Naive B cell (primary cell): ENCODE data around the gene CHRM2. TPM values are rescaled to one million over a fixed set of nuclear protein-coding genes. Genes with fewer than 3 reads are reported as not detected.

Source experiments
- ATAC-seq, 2 donors: fragments of 150-1000 bp; cut with Tn5 transposase; 2 replicates each; pipeline ENCODE4 v1.10.0; 2021; ENCODE audit warnings: low read depth in 2 of 2, mild to moderate bottlenecking in 2 of 2, moderate library complexity in 2 of 2
- DNase-seq: peaks from one replicate; pipeline ENCODE4 v3.0.0; 2022
- H3K27ac Mint-ChIP-seq, 6 donors: one replicate each; pipeline ENCODE4 v1.8.0; 2020 to 2022; ENCODE audit warnings: mild to moderate bottlenecking in 6 of 6, mixed read lengths in 6 of 6, moderate library complexity in 5 of 6, inconsistent platforms in 2 of 6
- H3K27me3 Mint-ChIP-seq, 3 donors: one replicate each; pipeline ENCODE4 v1.8.0; 2021 to 2022; ENCODE audit warnings: mixed read lengths in 3 of 3, mild to moderate bottlenecking in 1 of 3
- H3K36me3 Mint-ChIP-seq, 2 donors: one replicate each; pipeline ENCODE4 v1.8.0; 2020 to 2022; ENCODE audit warnings: mixed read lengths in 2 of 2, inconsistent platforms in 1 of 2, mild to moderate bottlenecking in 1 of 2
- H3K4me1 Mint-ChIP-seq, 3 donors: one replicate each; pipeline ENCODE4 v1.8.0; 2020 to 2022; ENCODE audit warnings: mixed read lengths in 3 of 3, inconsistent platforms in 1 of 3, mild to moderate bottlenecking in 1 of 3, moderate library complexity in 1 of 3
- H3K4me3 Mint-ChIP-seq, 8 donors: one replicate each; pipeline ENCODE4 v1.8.0; 2020 to 2022; ENCODE audit warnings: mild to moderate bottlenecking in 8 of 8, mixed read lengths in 8 of 8, moderate library complexity in 8 of 8, inconsistent platforms in 2 of 8
- H3K9me3 Mint-ChIP-seq, 7 donors: one replicate each; pipeline ENCODE4 v1.8.0; 2020 to 2022; ENCODE audit warnings: mixed read lengths in 7 of 7, mild to moderate bottlenecking in 5 of 7, inconsistent platforms in 2 of 7, moderate library complexity in 1 of 7
- polyA plus RNA-seq, 6 donors: library from polyadenylated mRNA; unstranded; fragments of 300-500 nt; fragmentation: Illumina TruSeq; gene quantifications; one replicate each; pipeline ENCODE4 v1.2.3, GENCODE V29; 2021; ENCODE audit warnings: low read depth in 6 of 6

Gene CHRM2
- polyA plus RNA-seq, 6 donors from 2014 or later = not detected

GRCh38 chr7:136947347-136947746, 78.9 kb downstream of the CHRM2 start:
- DNase-seq (no peak), ATAC-seq (no peak)
- H3K27me3 Mint-ChIP-seq = no peaks in the 10 kb centered on the region
- H3K36me3 Mint-ChIP-seq = no peaks in the 10 kb centered on the region
- H3K27ac Mint-ChIP-seq = no peak overlapping the region
- no peak overlapping the region for H3K4me3 Mint-ChIP-seq
- H3K4me1 Mint-ChIP-seq = no peaks in the 10 kb centered on the region
- H3K9me3 Mint-ChIP-seq = peaks cover 0 to 11% (median 3%) of the 10 kb centered on the region in 7 donors

- no peaks in the 10 kb centered on the region for H3K27me3 Mint-ChIP-seq
- H3K27ac Mint-ChIP-seq = no peak overlapping the region
- H3K9me3 Mint-ChIP-seq = peaks cover 0 to 25% (median 7%) of the 10 kb centered on the region in 7 donors
- ATAC-seq (no peak), DNase-seq (no peak)
- H3K36me3 Mint-ChIP-seq = no peaks in the 10 kb centered on the region
- no peaks in the 10 kb centered on the region for H3K4me1 Mint-ChIP-seq
- no peak overlapping the region for H3K4me3 Mint-ChIP-seq
Measured at GRCh38 chr7:136950331-136950730, 81.9 kb downstream of the CHRM2 start.

GRCh38 chr7:136953386-136953785, 84.9 kb downstream of the CHRM2 start:
- H3K36me3 Mint-ChIP-seq = no peaks in the 10 kb centered on the region
- H3K4me1 Mint-ChIP-seq = no peaks in the 10 kb centered on the region
- ATAC-seq (no peak), DNase-seq (no peak)
- H3K9me3 Mint-ChIP-seq = peaks cover 0 to 18% (median 7%) of the 10 kb centered on the region in 7 donors
- H3K4me3 Mint-ChIP-seq = no peak overlapping the region
- no peak overlapping the region for H3K27ac Mint-ChIP-seq
- H3K27me3 Mint-ChIP-seq = no peaks in the 10 kb centered on the region

- H3K36me3 Mint-ChIP-seq = no peaks in the 10 kb centered on the region
- peaks cover 0 to 17% (median 8%) of the 10 kb centered on the region in 7 donors for H3K9me3 Mint-ChIP-seq
- ATAC-seq (no peak), DNase-seq (no peak)
- no peak overlapping the region for H3K27ac Mint-ChIP-seq
- H3K4me1 Mint-ChIP-seq = no peaks in the 10 kb centered on the region
- no peaks in the 10 kb centered on the region for H3K27me3 Mint-ChIP-seq
- H3K4me3 Mint-ChIP-seq = no peak overlapping the region
Measured at GRCh38 chr7:136956232-136956631, 87.8 kb downstream of the CHRM2 start.

GRCh38 chr7:136956671-136957070, 88.2 kb downstream of the CHRM2 start:
- Mint-ChIP-seq H3K4me3 (no peak overlapping the region), H3K9me3 (peaks cover 4 to 20% (median 10%) of the 10 kb centered on the region in 7 donors), H3K36me3 (no peaks in the 10 kb centered on the region)

GRCh38 chr7:136957391-136957790, 88.9 kb downstream of the CHRM2 start:
- Mint-ChIP-seq H3K4me3 (no peak overlapping the region), H3K9me3 (peaks cover 4 to 17% (median 11%) of the 10 kb centered on the region in 7 donors), H3K27me3 (no peaks in the 10 kb centered on the region), H3K4me1 (no peaks in the 10 kb centered on the region), H3K36me3 (no peaks in the 10 kb centered on the region), H3K27ac (no peak overlapping the region)
- no peak for ATAC-seq
- no peak for DNase-seq

More at GRCh38 chr7:136956671-136957070, 88.2 kb downstream of the CHRM2 start:
- H3K27ac Mint-ChIP-seq = no peak overlapping the region
- ATAC-seq = no peak
- no peaks in the 10 kb centered on the region for H3K4me1 Mint-ChIP-seq
- no peaks in the 10 kb centered on the region for H3K27me3 Mint-ChIP-seq
- DNase-seq = no peak

- no peak for DNase-seq
- Mint-ChIP-seq H3K27me3 (no peaks in the 10 kb centered on the region), H3K4me3 (no peak overlapping the region), H3K4me1 (no peaks in the 10 kb centered on the region), H3K9me3 (peaks cover 1 to 14% (median 7%) of the 10 kb centered on the region in 7 donors), H3K36me3 (no peaks in the 10 kb centered on the region), H3K27ac (no peak overlapping the region)
- no peak for ATAC-seq
Measured at GRCh38 chr7:136958016-136958415, 89.6 kb downstream of the CHRM2 start.

GRCh38 chr7:136964347-136964746, 95.9 kb downstream of the CHRM2 start:
- ATAC-seq (no peak), DNase-seq (no peak)
- Mint-ChIP-seq H3K27ac (no peak overlapping the region), H3K36me3 (no peaks in the 10 kb centered on the region), H3K4me1 (no peaks in the 10 kb centered on the region), H3K4me3 (no peak overlapping the region), H3K27me3 (no peaks in the 10 kb centered on the region), H3K9me3 (peaks cover 1 to 10% (median 5%) of the 10 kb centered on the region in 7 donors)

- no peak for DNase-seq
- H3K27ac Mint-ChIP-seq = no peak overlapping the region
Measured at GRCh38 chr7:136966825-136967224, 98.4 kb downstream of the CHRM2 start.

GRCh38 chr7:136969761-136970160, 101.3 kb downstream of the CHRM2 start:
- H3K4me1 Mint-ChIP-seq = no peaks in the 10 kb centered on the region
- no peaks in the 10 kb centered on the region for H3K27me3 Mint-ChIP-seq
- H3K27ac Mint-ChIP-seq = peak overlapping the region in 1 of 6 donors; percentile 0
- no peak for DNase-seq
- no peak for ATAC-seq
- peaks cover 0 to 4% (median 0%) of the 10 kb centered on the region in 7 donors for H3K9me3 Mint-ChIP-seq
- H3K36me3 Mint-ChIP-seq = no peaks in the 10 kb centered on the region
- no peak overlapping the region for H3K4me3 Mint-ChIP-seq

More at GRCh38 chr7:136966825-136967224, 98.4 kb downstream of the CHRM2 start:
- no peaks in the 10 kb centered on the region for H3K27me3 Mint-ChIP-seq
- no peak for ATAC-seq
- H3K36me3 Mint-ChIP-seq = no peaks in the 10 kb centered on the region
- no peak overlapping the region for H3K4me3 Mint-ChIP-seq
- no peaks in the 10 kb centered on the region for H3K4me1 Mint-ChIP-seq
- peaks cover 0 to 6% (median under 1%) of the 10 kb centered on the region in 7 donors for H3K9me3 Mint-ChIP-seq

GRCh38 chr7:136971776-136972175, 103.3 kb downstream of the CHRM2 start:
- Mint-ChIP-seq H3K27me3 (no peaks in the 10 kb centered on the region), H3K9me3 (peaks cover 0 to 4% (median 0%) of the 10 kb centered on the region in 7 donors), H3K36me3 (no peaks in the 10 kb centered on the region), H3K4me3 (no peak overlapping the region), H3K27ac (no peak overlapping the region), H3K4me1 (no peaks in the 10 kb centered on the region)
- DNase-seq (no peak), ATAC-seq (no peak)

- H3K9me3 Mint-ChIP-seq = peaks cover 0 to 5% (median 1%) of the 10 kb centered on the region in 7 donors
- no peak overlapping the region for H3K4me3 Mint-ChIP-seq
- DNase-seq = no peak
- no peaks in the 10 kb centered on the region for H3K36me3 Mint-ChIP-seq
- H3K27ac Mint-ChIP-seq = no peak overlapping the region
- no peak for ATAC-seq
- H3K27me3 Mint-ChIP-seq = no peaks in the 10 kb centered on the region
- no peaks in the 10 kb centered on the region for H3K4me1 Mint-ChIP-seq
Measured at GRCh38 chr7:136976504-136977251, 108.2 kb downstream of the CHRM2 start.

GRCh38 chr7:136993377-136993776, 124.9 kb downstream of the CHRM2 start:
- no peak overlapping the region for H3K27ac Mint-ChIP-seq
- H3K27me3 Mint-ChIP-seq = no peaks in the 10 kb centered on the region
- H3K4me3 Mint-ChIP-seq = no peak overlapping the region
- no peak for ATAC-seq
- H3K9me3 Mint-ChIP-seq = peaks cover 0 to 9% (median 4%) of the 10 kb centered on the region in 7 donors
- DNase-seq = no peak
- H3K4me1 Mint-ChIP-seq = no peaks in the 10 kb centered on the region
- no peaks in the 10 kb centered on the region for H3K36me3 Mint-ChIP-seq

- no peaks in the 10 kb centered on the region for H3K4me1 Mint-ChIP-seq
- no peak for ATAC-seq
- H3K9me3 Mint-ChIP-seq = peaks cover 0 to 2% (median 0%) of the 10 kb centered on the region in 7 donors
- H3K36me3 Mint-ChIP-seq = no peaks in the 10 kb centered on the region
- no peaks in the 10 kb centered on the region for H3K27me3 Mint-ChIP-seq
- H3K27ac Mint-ChIP-seq = no peak overlapping the region
- no peak overlapping the region for H3K4me3 Mint-ChIP-seq
- DNase-seq = no peak
Measured at GRCh38 chr7:136997735-136998134, 129.3 kb downstream of the CHRM2 start.
